ENCODE measurements around the gene MEF2A.

- TF ChIP-seq CTCF (IDR thresholded peaks at IDR 0.05) (no peak), POLR2A (IDR thresholded peaks at IDR 0.05) (no peak)
Measured at GRCh38 chr15:99522288-99522687, 43.5 kb upstream of the MEF2A start.

Data from lower leg skin (tissue), 3 donors.